DOHH2 (cell line): ENCODE data around the gene HORMAD2.

Source experiments
- EZH2phosphoT487 ChIP-seq: fragments of 200-600 bp; sonication (generic); IDR thresholded peaks from 2 replicates; pipeline ENCODE4 v1.6.1; 2017; ENCODE audit warnings: borderline replicate concordance, mild to moderate bottlenecking, antibody characterized with exemption, low read length, moderate library complexity, mixed read lengths
- TF ChIP-seq, protein P1 (sequence below): fragments of 200-600 bp; sonication (generic); IDR thresholded peaks from one replicate; pipeline ENCODE4 v1.5.1; 2014; ENCODE audit warnings: antibody characterized with exemption, mild to moderate bottlenecking, low read depth, low read length; ENCODE audit not compliant: poor library complexity, severe bottlenecking

DNA sequence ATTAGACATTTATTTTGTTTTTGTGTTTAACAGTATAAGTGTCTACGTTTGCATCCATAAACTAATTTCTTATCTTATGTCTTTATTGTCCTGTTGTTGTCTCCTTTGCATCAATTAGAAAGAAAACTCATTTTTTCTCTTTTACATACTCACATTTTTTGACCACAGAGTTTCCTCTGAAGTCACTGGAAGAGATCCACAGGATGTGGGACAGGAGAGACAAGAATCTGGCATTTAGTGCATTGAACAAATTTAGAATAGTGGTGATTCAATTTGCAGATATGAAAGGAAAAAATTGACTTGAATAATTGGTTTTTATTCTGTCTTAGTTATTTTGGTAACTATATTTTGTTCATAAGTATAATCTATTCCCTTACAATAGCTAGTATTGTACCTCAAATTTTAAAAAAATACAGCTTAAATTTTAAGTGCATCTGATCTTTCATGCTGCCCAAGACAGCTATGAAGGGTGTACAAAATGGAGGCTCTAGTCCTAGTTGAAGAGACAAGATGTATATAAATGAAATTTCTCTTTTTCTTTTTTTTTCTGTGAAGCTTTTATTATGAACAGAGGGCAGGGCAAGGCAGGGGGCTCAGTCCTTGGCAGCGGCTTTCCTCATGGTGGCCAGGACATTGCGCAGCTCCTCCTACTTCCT, 24.4 kb downstream of the HORMAD2 start:
- TF ChIP-seq, protein P1, sequence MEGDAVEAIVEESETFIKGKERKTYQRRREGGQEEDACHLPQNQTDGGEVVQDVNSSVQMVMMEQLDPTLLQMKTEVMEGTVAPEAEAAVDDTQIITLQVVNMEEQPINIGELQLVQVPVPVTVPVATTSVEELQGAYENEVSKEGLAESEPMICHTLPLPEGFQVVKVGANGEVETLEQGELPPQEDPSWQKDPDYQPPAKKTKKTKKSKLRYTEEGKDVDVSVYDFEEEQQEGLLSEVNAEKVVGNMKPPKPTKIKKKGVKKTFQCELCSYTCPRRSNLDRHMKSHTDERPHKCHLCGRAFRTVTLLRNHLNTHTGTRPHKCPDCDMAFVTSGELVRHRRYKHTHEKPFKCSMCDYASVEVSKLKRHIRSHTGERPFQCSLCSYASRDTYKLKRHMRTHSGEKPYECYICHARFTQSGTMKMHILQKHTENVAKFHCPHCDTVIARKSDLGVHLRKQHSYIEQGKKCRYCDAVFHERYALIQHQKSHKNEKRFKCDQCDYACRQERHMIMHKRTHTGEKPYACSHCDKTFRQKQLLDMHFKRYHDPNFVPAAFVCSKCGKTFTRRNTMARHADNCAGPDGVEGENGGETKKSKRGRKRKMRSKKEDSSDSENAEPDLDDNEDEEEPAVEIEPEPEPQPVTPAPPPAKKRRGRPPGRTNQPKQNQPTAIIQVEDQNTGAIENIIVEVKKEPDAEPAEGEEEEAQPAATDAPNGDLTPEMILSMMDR: no peak
- no peak for TF ChIP-seq EZH2phosphoT487
